Germinal center (tissue), 1 donor: ENCODE results near the gene ATAD3A.
"Not testable (repeated sequence)": the region's sequence is repeated elsewhere in the genome, so short reads cannot be mapped to it uniquely, and the experiment has no call there.

Experiments used
- DNase-seq: peaks from one replicate; pipeline ENCODE4 v3.0.0; 2012; ENCODE audit warnings: mixed read lengths, low spot score

Gene ATAD3A

DNA sequence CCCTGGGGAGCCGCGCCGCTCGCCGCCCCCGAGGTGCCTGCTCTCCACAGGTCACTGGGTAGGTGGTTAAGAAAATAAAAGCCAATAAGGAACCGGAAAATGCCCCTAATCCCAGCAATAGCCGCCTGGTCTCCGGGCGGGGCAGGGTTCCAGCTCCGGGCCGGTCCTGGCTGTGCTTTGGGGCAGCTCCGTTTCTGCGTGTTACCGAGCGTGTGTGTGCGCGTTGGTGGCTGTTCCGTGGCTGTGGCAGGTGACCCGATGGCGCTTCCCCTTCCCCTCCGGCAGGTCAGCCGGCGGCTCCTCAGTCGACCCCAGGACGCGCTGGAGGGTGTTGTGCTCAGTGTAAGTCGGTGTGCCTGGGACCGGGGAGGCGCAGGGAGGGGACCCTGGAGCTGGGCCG is 11.3 kb downstream of the ATAD3A start:
- not testable (repeated sequence) for DNase-seq

DNA sequence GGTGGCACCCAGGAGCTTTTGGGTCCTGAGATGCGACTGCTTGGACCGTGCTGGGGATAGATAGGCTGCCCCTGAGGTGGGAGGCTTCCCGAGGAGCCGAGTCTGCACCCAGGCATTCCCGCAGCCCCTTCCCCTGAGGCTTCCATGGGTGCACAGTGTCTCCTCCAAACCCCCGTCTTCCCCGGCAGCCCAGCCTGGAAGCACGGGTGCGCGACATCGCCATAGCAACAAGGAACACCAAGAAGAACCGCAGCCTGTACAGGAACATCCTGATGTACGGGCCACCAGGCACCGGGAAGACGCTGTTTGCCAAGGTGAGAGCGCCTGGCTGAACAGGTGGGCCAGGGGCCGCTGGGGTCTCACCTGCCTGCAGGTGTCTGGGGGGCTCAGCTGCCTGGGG is 11.7 kb downstream of the ATAD3A start:
- DNase-seq, result not testable (repeated sequence)

DNA sequence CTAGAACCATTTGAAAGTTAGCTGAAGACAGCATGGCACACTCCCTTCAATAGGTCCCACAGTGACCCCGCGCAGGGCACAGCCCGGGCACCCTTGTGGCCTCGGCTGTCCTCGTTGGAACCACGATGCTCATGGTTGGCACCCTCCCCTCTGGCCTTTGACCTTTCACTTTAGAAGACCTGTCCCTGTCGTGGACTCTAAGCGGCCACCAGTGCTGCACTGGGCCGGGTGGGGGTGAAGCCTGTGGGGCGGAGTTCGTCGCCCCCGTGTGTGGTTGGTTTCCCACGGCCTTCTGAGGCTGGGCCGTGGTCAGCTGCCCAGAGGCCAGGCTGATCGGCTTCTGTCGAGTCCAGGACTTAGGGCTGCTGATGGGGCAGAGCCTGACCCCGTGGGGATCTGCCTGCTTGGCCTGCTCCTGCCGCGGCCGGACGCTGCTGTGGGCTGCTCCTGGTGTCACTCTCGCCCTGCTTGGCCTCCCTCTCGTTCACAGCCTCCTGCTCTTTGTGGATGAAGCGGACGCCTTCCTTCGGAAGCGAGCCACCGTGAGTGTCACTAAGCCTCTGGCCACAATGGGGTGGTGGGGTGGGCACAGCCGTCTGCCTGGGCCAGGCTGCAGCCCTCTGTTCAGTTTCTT is 12.9 kb downstream of the ATAD3A start:
- not testable (repeated sequence) for DNase-seq

DNA sequence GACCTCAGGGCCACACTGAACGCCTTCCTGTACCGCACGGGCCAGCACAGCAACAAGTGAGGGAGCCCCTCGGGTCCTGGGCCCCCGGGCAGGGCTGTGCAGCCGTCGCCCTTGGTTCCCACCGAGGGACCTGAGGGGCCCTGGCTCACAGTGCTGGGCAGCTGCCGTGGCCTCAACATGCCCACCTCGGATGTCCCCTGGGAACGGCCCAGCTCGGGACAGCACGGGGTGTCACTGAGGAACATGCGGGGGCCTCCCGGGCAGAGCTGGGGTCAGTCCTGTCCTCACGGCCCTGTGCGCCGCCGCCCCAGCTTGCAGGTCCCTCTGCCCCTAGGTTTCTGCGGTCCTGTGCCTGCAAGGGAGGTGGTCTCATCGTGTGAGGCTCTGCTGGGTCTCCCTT is 14.5 kb downstream of the ATAD3A start:
- DNase-seq, result not testable (repeated sequence)

DNA sequence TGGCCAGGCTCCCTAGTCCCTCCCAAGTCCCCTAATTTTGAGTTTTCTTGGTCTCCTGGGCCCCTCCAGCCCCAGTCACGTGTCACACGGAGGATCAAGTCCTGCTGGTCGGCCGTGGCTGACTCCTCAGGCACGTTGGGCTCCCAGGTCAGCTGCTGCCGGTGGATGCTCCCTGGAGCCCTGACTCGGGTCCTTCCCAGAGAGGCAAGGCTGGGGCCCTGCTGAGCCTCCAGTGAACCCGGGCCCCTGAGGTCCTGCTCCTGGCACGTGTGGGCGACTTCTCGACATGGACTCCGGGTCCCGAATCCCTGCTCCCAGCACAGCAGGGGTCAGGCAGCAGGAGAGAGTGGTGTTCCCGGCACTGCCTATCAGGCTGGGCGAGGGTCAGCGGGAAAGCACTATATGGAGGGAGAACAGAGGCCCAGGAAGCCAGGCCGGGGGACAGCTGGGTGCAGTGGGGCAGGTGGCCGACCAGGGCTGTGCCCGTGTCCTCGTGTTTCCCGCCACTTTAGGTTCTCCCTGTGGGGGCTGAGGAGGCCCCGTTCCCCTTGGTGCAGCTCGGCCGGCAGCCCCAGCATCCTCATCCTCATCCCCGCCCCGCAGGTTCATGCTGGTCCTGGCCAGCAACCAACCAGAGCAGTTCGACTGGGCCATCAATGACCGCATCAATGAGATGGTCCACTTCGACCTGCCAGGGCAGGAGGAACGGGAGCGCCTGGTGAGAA is 15.3 kb downstream of the ATAD3A start:
- no peak for DNase-seq

DNA sequence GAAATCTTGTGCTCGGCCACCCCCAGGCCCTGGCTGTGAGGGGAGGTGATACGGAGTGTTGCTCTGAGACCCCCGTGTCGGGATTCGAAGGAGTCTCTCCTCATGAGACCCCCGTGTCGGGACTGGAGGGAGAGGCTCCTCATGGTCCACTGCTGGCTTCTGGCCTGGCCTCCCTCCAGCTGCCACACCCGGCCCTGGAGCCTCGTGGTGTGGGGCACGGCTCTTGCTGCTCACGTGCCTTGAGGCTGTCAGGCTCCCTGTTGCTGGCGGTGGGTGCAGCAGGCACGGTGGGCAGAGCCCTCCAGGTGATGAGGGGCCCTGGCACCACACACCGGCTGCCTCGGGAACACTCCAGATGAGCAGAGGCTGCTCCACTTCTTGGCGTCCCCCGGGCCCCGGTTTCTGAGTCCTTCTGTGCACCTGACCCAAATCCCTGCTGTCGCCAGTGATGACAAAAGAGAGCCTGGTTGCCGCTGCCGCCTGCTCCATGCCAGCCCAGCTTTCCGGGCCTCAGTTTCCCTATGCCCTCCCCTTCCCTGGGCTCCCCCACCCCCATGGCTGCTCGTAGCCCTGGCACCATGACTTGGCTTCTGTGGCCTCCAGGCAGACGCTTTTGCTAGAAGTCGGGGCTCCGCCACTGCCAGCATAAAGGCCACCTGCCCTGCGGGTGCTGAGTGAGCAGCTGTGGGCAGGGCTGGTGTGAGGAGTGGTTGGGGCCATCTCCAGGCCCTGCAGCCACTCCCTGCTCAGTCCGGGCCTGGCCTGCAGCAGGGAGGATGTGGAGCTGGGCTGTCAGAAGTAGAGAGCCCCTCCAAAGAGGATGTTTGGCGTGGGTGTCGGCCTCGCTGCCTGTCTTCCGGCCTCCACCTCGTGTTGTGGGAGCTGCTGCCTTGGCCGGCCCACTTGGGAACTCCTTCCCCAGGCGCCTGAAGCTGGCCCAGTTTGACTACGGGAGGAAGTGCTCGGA is 16.6 kb downstream of the ATAD3A start:
- no peak for DNase-seq

DNA sequence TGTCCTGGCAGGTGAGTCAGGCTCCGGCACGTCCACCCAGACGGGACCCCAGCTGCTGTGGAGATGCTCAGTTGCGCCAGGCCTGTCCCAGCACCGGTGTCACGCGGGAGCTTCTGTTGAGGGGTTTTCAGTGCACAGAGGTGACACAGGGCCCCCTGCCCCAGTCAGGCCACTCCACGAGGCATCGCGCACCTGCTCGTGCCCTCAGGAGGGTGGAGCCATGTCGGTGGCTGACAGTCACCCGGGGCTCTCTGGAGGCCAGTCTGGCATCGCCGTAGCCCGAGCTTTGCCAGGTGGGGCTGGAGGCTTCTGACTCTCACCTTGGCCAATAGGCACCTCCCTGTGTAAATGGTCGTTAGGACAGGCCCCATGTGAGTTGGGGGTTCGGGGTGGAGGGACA is 17.4 kb downstream of the ATAD3A start:
- no peak for DNase-seq

DNA sequence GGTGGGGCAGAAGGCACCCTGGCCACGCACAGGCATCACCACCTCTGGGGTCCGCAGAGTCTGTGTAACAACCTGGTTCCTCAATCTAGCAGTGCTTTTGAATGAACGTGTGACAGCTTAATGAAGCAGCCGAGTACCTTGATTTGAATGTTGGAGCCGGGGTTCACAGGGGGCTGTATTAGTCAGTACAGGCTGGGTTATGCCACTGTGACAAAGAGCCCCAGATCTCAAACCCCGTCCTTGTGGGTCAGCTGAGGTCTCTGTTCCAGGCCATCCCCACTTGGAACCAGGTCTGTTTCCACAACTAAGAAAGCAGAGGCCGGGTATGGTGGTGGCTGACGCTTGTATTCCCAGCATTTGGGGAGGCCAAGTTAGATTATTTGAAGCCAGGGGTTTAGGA is 18.0 kb downstream of the ATAD3A start:
- no peak for DNase-seq

DNA sequence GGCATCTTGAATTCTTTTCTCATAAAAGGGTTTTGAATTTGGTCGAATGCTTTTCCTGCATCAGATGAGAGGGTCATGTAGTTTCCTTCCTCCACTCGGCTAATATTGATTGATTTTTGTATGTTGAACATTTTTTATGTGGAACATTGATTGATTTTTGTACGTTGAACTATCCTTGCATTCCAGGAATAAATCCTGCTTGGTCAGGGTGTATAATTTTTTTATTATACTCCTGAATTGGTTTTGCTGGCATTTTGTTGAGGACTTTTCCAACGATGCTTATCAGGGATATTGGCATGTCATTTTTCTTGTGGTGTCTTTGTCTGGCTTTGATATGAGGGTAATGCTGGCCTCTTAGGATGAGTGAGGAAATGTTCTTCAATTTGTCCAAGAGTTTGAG is 20.0 kb downstream of the ATAD3A start:
- DNase-seq, result no peak

DNA sequence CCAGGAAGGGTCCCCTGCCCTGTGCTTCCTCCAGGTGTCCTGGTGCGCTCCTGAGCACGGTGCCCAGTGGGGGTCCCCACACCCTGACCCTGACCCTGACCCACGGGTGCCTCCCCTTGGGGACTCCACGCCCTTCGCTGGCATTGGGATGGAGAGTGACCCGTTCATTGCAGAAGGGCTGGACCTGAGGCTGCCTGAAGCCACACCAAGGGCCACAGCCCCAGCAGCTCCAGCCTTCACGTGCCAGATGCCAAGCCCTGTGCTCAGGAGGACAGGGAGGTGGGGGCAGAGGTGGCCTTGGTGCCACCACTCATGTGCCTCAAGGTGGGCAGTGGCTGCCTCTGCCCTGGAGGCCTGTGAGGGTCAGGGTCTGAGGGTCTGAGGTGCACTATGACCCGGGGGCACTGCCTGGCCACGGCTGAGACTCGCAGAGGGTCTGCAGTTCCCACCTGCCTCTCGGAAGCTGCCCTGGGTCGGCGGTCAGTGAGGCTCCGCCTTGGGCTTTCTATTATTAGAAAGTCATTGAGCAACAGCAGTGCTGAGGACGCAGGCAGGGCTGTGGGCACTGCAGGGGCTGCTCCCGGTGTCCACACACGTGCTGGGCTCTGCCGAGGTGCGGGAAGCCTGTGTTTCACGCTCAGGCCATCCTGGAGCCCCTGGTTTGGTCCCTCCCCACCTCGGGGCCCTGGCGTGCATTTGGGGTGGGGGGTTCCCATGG is 21.4 kb downstream of the ATAD3A start:
- DNase-seq, result not testable (repeated sequence)

DNA sequence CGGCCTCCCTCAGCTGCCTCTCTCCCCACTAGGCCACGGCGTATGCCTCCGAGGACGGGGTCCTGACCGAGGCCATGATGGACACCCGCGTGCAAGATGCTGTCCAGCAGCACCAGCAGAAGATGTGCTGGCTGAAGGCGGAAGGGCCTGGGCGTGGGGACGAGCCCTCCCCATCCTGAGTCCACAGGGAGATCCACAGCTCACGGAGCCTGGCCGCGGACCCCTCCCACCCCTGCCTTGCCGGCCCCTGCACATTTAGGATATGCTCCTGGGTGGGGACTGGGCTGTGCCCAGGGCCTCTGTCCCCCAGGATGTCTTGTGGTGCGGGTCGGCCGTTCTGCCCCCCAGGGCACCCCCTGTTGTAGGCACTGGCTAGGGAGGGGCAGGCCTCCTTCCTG is 21.9 kb downstream of the ATAD3A start:
- DNase-seq, result not testable (repeated sequence)

DNA sequence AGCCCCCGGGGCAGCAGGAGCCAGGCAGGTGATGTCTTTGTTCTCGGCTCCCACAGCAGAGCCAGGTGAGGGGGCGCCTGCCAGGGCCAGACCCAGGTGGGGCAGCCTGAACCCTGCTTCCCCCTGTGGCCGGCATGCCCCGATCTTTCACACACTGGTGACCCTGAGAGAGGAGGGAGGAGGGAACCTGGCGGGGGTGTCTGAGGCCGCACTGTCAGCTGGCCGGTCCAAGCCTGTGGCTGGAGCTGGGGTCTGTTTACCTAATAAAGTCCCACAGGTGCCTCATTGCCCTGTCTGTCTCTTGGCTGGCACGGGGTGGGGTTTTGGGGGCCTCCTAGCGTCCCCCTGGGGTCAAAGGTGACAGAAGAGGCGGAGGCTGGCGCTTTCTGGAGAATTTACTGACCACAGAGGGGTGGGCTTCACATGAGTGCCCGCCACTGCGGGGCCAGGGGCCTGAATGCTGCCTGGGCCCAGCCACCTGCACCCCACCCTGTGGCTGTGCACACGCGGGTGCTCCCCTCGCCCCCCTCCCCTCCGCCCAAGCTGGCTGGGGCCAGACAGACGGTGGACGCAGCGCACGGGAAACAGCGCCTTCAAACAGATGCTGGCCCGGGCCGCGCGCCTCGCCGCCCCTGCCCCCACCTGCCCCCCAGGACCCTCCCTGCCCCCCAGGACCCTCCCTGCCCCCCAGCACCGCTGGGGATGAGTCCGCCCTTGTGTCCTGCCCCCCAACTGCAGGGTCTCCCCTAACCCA is 22.6 kb downstream of the ATAD3A start:
- no peak for DNase-seq

DNA sequence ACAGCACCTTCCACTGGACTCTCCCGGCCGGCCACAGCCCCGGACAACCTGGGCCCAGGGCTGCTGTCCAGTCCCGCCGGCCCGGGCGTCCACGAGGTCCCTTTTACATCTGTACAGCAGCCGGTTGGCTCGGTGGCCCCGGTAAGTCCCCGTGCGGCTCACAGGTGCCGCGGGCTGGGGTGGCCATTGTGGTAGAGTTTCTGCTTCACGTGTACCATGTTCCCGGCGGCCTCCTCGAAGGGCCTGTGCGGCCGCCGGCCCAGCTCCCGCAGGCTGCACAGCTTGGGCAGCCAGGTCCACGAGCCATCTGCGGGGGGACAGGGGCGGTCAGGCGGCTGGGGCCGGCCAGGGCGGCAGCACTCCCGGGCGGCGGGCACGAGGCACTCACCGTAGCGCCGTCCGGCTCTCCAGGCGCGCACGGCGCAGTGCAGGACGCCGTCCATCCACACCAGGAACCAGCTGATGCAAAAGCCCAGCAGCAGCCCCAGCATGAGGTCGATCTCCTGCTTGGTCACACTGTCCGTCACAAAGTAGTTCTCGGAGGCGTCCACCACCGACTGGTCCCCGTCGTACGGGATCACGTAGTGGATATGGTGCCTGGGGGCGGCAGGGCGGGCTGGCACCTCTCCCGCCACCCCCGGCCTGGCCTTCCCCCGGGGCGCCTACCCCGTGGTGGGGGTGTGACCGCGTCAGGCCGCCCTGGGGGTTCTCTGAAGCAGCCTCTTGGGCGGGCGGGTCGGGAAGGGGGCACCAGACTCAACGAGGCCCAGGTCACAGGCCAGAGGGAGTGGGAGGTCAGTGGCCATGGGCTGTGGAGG is 23.4 kb downstream of the ATAD3A start:
- DNase-seq, result no peak

DNA sequence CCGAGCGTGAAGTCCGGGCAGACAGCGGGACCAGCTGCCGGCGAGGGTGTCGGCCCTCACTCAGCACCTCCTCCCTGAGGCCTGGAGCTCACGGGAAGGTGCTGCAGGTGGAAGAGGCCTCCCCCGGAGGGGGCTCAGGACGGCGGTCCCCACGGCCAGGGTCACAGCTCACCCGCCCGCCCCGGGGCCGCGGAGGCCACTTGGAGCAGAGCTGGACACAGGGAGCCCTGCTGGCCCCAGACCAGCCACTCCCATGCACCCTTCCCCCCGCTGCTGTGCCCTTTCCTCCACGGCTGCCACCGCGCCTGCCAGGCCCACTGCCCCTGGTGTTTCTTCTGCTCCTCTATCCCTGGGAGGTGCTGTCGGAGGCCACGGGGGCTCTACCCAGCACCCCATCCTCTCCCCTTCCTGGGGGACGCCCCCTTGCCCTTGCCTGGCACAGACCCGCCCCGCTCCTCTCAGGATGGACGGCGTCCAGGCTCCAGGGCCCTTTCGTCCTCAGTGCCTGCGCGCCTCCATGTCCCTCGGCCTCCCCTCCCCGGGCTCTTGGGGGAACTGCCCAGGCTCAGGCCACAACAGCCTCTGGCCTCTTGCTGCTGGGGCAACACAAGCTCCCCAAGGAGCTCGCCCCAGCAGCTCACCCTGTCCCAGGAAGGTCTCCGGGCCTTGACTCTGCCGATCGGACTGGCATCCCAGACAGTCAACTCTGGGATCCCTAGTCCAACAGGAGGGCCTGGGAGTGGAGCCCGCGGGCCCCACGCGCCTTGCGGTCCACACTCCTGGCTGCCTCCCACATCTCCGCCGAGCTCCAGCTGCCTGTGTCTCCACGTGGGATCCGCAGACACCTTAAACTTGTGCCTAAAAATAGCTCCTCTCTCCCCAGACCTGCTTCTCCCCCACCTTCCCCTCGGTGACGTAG is 24.3 kb downstream of the ATAD3A start:
- no peak for DNase-seq

DNA sequence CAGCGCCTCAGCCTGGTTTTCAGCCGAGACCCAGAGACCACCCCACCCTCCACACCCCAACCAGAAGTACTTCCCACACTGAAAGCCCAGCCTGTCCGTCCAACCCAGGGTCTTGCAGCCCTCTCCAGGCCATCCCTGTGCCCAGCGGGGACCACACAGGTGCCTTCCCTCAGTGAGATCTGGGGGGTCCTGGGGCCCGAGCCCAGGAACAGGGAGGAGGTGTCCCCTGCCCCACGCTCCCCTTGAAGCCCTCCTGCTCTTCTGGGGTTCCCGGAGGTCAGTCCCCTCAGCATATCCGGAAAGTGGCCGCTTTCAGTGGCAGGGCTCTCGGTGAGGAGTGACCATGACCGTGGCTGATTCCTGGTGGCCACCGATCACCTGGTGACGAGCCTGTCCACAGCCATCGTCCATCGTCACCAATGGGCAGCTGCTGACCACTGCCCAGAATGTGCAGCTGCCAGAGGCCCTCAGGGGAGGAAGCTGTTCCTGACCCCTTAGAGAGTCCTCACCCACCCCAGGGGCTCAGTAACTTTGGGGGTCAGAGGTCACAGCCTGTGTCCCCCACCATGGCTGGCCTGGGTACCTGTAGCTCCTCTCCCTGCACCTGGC is 25.1 kb downstream of the ATAD3A start:
- DNase-seq, result no peak

DNA sequence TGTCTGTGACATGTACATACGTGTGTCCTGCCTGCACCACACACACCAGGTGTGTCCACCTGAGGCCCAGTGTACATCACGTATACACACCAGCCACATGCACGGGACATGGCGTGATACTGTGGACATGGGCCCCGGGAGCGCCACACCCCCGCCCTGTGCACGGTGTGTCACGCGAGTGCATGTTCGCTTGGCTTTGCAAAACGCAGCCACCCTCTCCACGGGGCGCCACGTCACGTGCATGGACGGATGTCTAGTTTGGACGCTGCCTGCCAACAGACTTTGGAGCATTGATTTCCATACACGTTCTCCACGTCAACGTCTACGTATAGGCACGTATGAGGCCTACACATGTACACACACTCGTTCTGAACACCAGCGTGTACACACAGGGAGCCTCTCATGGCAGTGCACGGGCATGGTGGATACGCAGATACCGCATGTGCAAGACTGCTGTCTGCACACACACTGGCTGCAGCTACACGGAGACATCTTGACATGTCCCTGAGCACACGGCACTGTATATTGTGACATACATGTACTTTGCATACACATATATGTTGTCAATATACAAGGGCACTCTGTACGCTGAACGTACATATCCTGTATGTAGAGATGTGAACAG is 25.8 kb downstream of the ATAD3A start:
- DNase-seq, result no peak

DNA sequence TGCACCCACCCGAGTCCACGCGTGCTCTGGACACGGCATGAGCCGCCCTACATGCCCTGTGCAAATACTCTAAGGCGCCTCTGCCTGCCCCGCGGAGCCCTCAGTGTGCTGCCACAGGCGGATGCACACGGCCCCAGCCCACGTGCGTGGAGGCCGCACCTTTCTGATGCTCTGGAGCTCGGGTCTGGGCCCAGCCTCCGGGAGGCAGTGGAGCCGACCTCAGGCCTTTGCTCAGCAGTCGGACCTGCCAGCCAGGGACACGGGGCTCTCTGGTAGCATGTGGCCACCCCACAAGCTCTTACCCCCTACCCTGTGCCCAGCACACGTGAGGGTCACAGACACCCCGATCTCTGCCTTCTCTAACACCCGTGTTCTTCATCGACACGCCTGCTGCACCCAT is 26.4 kb downstream of the ATAD3A start:
- DNase-seq, result no peak

DNA sequence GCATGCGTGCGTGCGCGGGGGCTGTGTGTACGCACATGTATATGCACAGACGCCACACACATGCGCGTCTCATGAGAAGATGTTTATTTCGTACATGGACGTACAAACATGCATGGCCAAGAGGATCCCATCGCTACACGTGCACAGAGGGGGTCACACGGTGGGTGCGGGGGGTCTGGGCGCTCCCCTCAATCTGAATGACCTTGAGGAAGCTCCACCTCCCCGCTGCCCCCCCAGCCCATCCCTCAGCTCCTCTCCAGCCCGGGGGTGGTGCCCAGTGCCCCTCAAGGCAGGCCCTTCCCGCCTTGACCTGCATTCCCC is 27.0 kb downstream of the ATAD3A start:
- DNase-seq, result no peak
